ENCODE results near the gene GALNT5.

The GALNT5 gene

GRCh38 chr2:157329524-157329923, 72.0 kb downstream of the GALNT5 start:
- no peak for TF ChIP-seq EZH2phosphoT487 (IDR thresholded peaks at IDR 0.05; ENCODE audit: borderline replicate concordance, low read length)
- no peak for TF ChIP-seq CTCF (IDR thresholded peaks at IDR 0.05; ENCODE audit: low read depth, low read length, poor library complexity, severe bottlenecking)
- Histone ChIP-seq H3K4me2 (ENCODE audit: low read length) (no peak overlapping the region), H3K4me3 (ENCODE audit: low read length) (no peak overlapping the region), H3K9me3 (ENCODE audit: control insufficient read depth, insufficient read depth, low read length) (no peaks in the 10 kb centered on the region), H4K20me1 (ENCODE audit: control insufficient read depth, insufficient read depth, low read depth, low read length) (no peaks in the 10 kb centered on the region), H3K36me3 (ENCODE audit: control insufficient read depth, low read length) (no peaks in the 10 kb centered on the region), H3K27ac (ENCODE audit: low read depth, low read length) (no peak overlapping the region), H3K27me3 (ENCODE audit: control insufficient read depth, low read length) (no peaks in the 10 kb centered on the region), H3F3A (ENCODE audit: control insufficient read depth, insufficient read depth) (0 out of 2 replicates have a peak, but pooled peaks cover 2% of the 10 kb centered on the region), H3K9me2 (replicated peaks; ENCODE audit: control insufficient read depth, low read length) (no peaks in the 10 kb centered on the region), H3K79me2 (ENCODE audit: control insufficient read depth, low read length) (no peaks in the 10 kb centered on the region), H3K4me1 (ENCODE audit: control insufficient read depth, low read length) (peaks cover 17% of the 10 kb centered on the region)

- Histone ChIP-seq H3K4me1 (ENCODE audit: control insufficient read depth, low read length) (peaks cover 11% of the 10 kb centered on the region), H3K27ac (ENCODE audit: low read depth, low read length) (no peak overlapping the region), H4K20me1 (ENCODE audit: control insufficient read depth, insufficient read depth, low read depth, low read length) (no peaks in the 10 kb centered on the region), H3F3A (ENCODE audit: control insufficient read depth, insufficient read depth) (no peaks in the 10 kb centered on the region), H3K4me2 (ENCODE audit: low read length) (no peak overlapping the region), H3K4me3 (ENCODE audit: low read length) (no peak overlapping the region), H3K9me2 (replicated peaks; ENCODE audit: control insufficient read depth, low read length) (no peaks in the 10 kb centered on the region), H3K9me3 (ENCODE audit: control insufficient read depth, insufficient read depth, low read length) (no peaks in the 10 kb centered on the region), H3K79me2 (ENCODE audit: control insufficient read depth, low read length) (no peaks in the 10 kb centered on the region), H3K27me3 (ENCODE audit: control insufficient read depth, low read length) (no peaks in the 10 kb centered on the region), H3K36me3 (ENCODE audit: control insufficient read depth, low read length) (no peaks in the 10 kb centered on the region)
- TF ChIP-seq CTCF (IDR thresholded peaks at IDR 0.05; ENCODE audit: low read depth, low read length, poor library complexity, severe bottlenecking) (no peak), EZH2phosphoT487 (IDR thresholded peaks at IDR 0.05; ENCODE audit: borderline replicate concordance, low read length) (no peak)
Observed at GRCh38 chr2:157333304-157334047, 76.0 kb downstream of the GALNT5 start.

GRCh38 chr2:157334335-157334734, 76.8 kb downstream of the GALNT5 start:
- H4K20me1 ChIP-seq (ENCODE audit: control insufficient read depth, insufficient read depth, low read depth, low read length): no peaks in the 10 kb centered on the region
- H3K9me3 ChIP-seq (ENCODE audit: control insufficient read depth, insufficient read depth, low read length): no peaks in the 10 kb centered on the region

More at GRCh38 chr2:157334335-157334734, 76.8 kb downstream of the GALNT5 start:
- H3K27me3 ChIP-seq (ENCODE audit: control insufficient read depth, low read length): no peaks in the 10 kb centered on the region
- H3K4me1 ChIP-seq (ENCODE audit: control insufficient read depth, low read length): peaks cover 8% of the 10 kb centered on the region
- H3K4me3 ChIP-seq (ENCODE audit: low read length): no peak overlapping the region
- H3K36me3 ChIP-seq (ENCODE audit: control insufficient read depth, low read length): no peaks in the 10 kb centered on the region
- no peaks in the 10 kb centered on the region for H3K79me2 ChIP-seq (ENCODE audit: control insufficient read depth, low read length)
- no peaks in the 10 kb centered on the region for H3F3A ChIP-seq (ENCODE audit: control insufficient read depth, insufficient read depth)
- H3K4me2 ChIP-seq (ENCODE audit: low read length): no peak overlapping the region
- no peak overlapping the region for H3K27ac ChIP-seq (ENCODE audit: low read depth, low read length)
- TF ChIP-seq EZH2phosphoT487 (IDR thresholded peaks at IDR 0.05; ENCODE audit: borderline replicate concordance, low read length) (no peak), CTCF (IDR thresholded peaks at IDR 0.05; ENCODE audit: low read depth, low read length, poor library complexity, severe bottlenecking) (no peak)
- H3K9me2 ChIP-seq (replicated peaks; ENCODE audit: control insufficient read depth, low read length): no peaks in the 10 kb centered on the region
